ENCODE measurements around the gene LYSET.
"Not testable (repeated sequence)": the region's sequence is repeated elsewhere in the genome, so short reads cannot be mapped to it uniquely, and the experiment has no call there.

The LYSET gene

DNA sequence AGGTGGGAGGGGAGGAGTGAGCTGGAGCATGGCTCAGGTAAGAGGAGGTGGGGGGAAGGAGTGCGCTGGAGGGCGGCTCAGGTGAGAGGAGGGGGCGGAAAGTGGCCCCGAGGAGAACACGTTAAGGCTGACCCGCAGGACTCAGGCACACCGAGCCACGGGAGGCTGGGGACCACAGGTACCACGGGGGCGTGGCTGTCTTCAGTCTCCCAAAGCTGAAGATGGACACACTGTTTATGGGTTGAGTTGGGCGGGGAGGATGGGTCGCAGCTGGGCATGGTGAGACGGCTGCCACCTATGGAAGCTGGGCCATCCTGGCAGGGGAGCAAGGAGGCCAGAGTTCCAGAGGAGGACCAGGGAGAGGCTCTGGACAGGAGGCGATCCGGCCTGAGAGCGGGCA is 45.4 kb downstream of the LYSET start:
- 94 to 96% methylated on average over 13 to 16 of the region's 16 CpGs for WGBS, 2 experiments (ENCODE audit: insufficient coverage in 2 of 2)
- no peak overlapping the region for H3K27ac ChIP-seq (ENCODE audit: low read depth, low read length, severe bottlenecking)
- H3K4me3 ChIP-seq (ENCODE audit: extremely low read depth, insufficient read depth, low read length, poor library complexity, severe bottlenecking): no peak overlapping the region
- no peaks in the 10 kb centered on the region for H3K4me1 ChIP-seq (ENCODE audit: control insufficient read depth, insufficient read depth, low read length, poor library complexity, severe bottlenecking)
- no peaks in the 10 kb centered on the region for H3K9me3 ChIP-seq (ENCODE audit: control insufficient read depth, low read length)
- peaks cover 29% of the 10 kb centered on the region for H3K36me3 ChIP-seq (ENCODE audit: control insufficient read depth, insufficient read depth, low read length)

DNA sequence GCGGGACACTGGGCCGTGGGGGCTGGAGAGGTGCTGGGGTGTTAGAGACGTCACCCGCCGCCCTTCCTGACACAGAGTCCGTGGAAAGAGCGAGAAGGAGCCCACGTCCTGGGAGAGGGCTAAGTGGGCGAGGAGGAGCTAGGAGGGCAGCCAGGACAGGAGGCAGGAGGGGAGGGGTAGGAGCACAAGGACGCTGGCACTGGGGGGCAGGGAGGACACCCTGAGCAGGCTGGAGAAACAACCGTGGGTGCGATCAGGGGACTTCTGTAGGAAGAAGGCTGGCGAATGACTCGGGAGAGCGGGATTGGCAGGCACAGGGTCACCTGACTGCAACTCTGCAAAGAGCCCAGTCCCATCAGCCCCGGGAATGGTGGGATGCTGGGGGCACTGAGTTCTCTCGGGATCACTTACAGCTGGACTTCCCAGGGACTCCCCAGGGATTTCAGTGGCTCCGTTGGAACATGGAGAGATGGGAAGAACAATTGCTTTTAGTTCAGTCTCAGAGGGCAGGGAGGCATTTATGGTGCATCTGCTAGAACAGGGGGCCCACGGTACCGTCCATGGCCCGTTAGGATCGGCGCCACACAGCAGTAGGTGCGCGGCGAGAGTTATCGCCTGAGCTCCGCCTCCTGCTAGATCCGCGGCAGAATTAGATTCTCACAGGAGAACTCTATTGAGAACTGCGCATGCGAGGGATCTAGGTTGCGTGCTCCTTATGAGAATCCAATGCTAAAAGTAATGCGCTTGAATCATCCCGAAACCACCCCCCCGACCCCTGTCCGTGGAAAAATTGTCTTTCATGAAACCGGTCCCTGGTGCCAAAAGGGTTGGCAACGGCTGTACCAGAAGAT is 46.2 kb downstream of the LYSET start:
- Histone ChIP-seq H3K27ac (ENCODE audit: low read depth, low read length, severe bottlenecking) (no peak overlapping the region), H3K4me3 (ENCODE audit: extremely low read depth, insufficient read depth, low read length, poor library complexity, severe bottlenecking) (no peak overlapping the region), H3K4me1 (ENCODE audit: control insufficient read depth, insufficient read depth, low read length, poor library complexity, severe bottlenecking) (no peaks in the 10 kb centered on the region), H3K9me3 (ENCODE audit: control insufficient read depth, low read length) (no peaks in the 10 kb centered on the region), H3K36me3 (ENCODE audit: control insufficient read depth, insufficient read depth, low read length) (peaks cover 23% of the 10 kb centered on the region)
- 93 to 94% methylated on average over 34 to 38 of the region's 39 CpGs for WGBS, 2 experiments (ENCODE audit: insufficient coverage in 2 of 2)

GRCh38 chr14:93232159-93232558 is 47.0 kb downstream of the LYSET start:
- WGBS, 2 experiments (ENCODE audit: insufficient coverage in 2 of 2): 87 to 98% methylated on average over 13 to 17 of the region's 17 CpGs
- Histone ChIP-seq H3K9me3 (ENCODE audit: control insufficient read depth, low read length) (no peaks in the 10 kb centered on the region), H3K27ac (ENCODE audit: low read depth, low read length, severe bottlenecking) (no peak overlapping the region), H3K4me3 (ENCODE audit: extremely low read depth, insufficient read depth, low read length, poor library complexity, severe bottlenecking) (no peak overlapping the region), H3K4me1 (ENCODE audit: control insufficient read depth, insufficient read depth, low read length, poor library complexity, severe bottlenecking) (no peaks in the 10 kb centered on the region), H3K36me3 (ENCODE audit: control insufficient read depth, insufficient read depth, low read length) (peaks cover 15% of the 10 kb centered on the region)

- not testable (repeated sequence) for H3K4me1 ChIP-seq (ENCODE audit: control insufficient read depth, insufficient read depth, low read length, poor library complexity, severe bottlenecking); H3K36me3 ChIP-seq (ENCODE audit: control insufficient read depth, insufficient read depth, low read length); H3K9me3 ChIP-seq (ENCODE audit: control insufficient read depth, low read length); H3K27ac ChIP-seq (ENCODE audit: low read depth, low read length, severe bottlenecking); H3K4me3 ChIP-seq (ENCODE audit: extremely low read depth, insufficient read depth, low read length, poor library complexity, severe bottlenecking)
- 88 to 100% methylated on average over 1 of the region's 5 CpGs for WGBS, 2 experiments (ENCODE audit: insufficient coverage in 2 of 2)
Measured at GRCh38 chr14:93233078-93233477, 48.0 kb downstream of the LYSET start.

- Histone ChIP-seq H3K36me3 (ENCODE audit: control insufficient read depth, insufficient read depth, low read length) (peaks cover 8% of the 10 kb centered on the region), H3K27ac (ENCODE audit: low read depth, low read length, severe bottlenecking) (no peak overlapping the region), H3K9me3 (ENCODE audit: control insufficient read depth, low read length) (no peaks in the 10 kb centered on the region), H3K4me3 (ENCODE audit: extremely low read depth, insufficient read depth, low read length, poor library complexity, severe bottlenecking) (no peak overlapping the region), H3K4me1 (ENCODE audit: control insufficient read depth, insufficient read depth, low read length, poor library complexity, severe bottlenecking) (no peaks in the 10 kb centered on the region)
- 85 to 92% methylated on average over 9 to 10 of the region's 10 CpGs for WGBS, 2 experiments (ENCODE audit: insufficient coverage in 2 of 2)
Measured at GRCh38 chr14:93234798-93235197, 49.7 kb downstream of the LYSET start.

All from mesodermal cell (in vitro differentiated cells).